Activated naive CD4-positive, alpha-beta T cell treated with anti-CD3 and anti-CD28 coated beads for 36 hours (primary cell): Measurements from ENCODE around the gene PALD1. TPM values are rescaled to one million over a fixed set of nuclear protein-coding genes. Genes with fewer than 3 reads are reported as not detected.

ENCODE experiments used
- CTCF ChIA-PET: fragments of 350-600 bp; sonication (Branson Sonifier 250); formaldehyde crosslinking; loops from one replicate; lab custom pipeline; 2021; ENCODE audit warnings: antibody characterized with exemption; lab: Charles Lee
- DNase-seq: peaks from one replicate; pipeline ENCODE4 v3.0.0-alpha.2; 2020
- H3K27ac Mint-ChIP-seq: one replicate; pipeline ENCODE4 v1.8.0; 2021; ENCODE audit warnings: mild to moderate bottlenecking, mixed read lengths
- H3K27me3 Mint-ChIP-seq: one replicate; pipeline ENCODE4 v1.8.0; 2021; ENCODE audit warnings: low read depth, mixed read lengths
- H3K36me3 Mint-ChIP-seq: one replicate; pipeline ENCODE4 v1.8.0; 2021; ENCODE audit warnings: low read depth, mixed read lengths
- H3K4me1 Mint-ChIP-seq: one replicate; pipeline ENCODE4 v1.8.0; 2021; ENCODE audit warnings: low read depth, mixed read lengths
- H3K4me3 Mint-ChIP-seq: one replicate; pipeline ENCODE4 v1.8.0; 2021; ENCODE audit warnings: mild to moderate bottlenecking, moderate library complexity, mixed read lengths
- H3K9me3 Mint-ChIP-seq: one replicate; pipeline ENCODE4 v1.8.0; 2021; ENCODE audit warnings: mixed read lengths
- intact Hi-C: fragments of 100-400 bp; cut with micrococcal nuclease; formaldehyde crosslinking; loops from one replicate; pipeline ENCODE4 v1.15.1; 2023
- total RNA-seq, 2 experiments: library from RNA; stranded (reverse); gene quantifications; one replicate each; pipeline ENCODE4 v1.2.3, GENCODE V29; 2021

Gene PALD1
- total RNA-seq, 2 experiments from 2014 or later = 0.69 TPM

DNA sequence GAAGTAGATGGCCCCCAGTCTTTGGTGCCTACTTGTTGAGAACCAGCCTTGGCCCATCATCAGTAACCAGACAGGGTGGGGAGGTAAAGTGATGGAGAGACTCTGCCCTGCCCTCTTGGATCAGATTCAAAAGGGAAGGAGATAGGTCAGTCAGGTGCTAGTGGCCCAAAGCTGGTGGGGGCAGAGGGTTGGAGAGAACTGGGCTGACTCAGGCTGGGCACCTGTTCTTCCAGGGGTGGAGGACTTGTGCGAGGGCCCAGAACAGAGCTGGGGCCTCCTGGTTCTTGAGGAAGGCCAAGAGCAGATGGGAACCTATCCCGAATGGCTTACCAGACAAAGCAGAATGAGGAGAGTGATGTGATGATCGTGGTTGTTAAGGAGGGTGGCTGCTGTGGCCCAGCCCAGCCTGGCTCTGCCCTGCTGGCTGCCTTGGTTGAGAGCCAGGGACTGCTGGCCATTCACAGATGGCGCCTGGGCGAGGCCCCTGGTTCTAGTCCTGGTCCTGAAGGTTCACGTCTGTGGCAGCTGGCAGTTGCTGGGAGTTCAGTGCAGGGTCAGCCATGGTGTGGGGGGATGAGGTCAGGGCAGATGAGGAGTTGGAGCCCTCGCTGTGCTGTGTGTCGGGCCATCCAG, 36.6 kb downstream of the PALD1 start:
- no peaks in the 10 kb centered on the region for H3K9me3 Mint-ChIP-seq
- no peak overlapping the region for H3K4me3 Mint-ChIP-seq
- no peaks in the 10 kb centered on the region for H3K36me3 Mint-ChIP-seq
- no peak overlapping the region for H3K27ac Mint-ChIP-seq
- H3K27me3 Mint-ChIP-seq = no peaks in the 10 kb centered on the region
- peaks cover 2% of the 10 kb centered on the region for H3K4me1 Mint-ChIP-seq
- DNase-seq = no peak
- intact Hi-C loops = no loop called here
- CTCF ChIA-PET = interaction anchor here (0.8 to 2.2 kb wide), 2 partner anchors 54 kb away, joined by 4 to 8 read pairs; no protein-coding TSS in a partner anchor

DNA sequence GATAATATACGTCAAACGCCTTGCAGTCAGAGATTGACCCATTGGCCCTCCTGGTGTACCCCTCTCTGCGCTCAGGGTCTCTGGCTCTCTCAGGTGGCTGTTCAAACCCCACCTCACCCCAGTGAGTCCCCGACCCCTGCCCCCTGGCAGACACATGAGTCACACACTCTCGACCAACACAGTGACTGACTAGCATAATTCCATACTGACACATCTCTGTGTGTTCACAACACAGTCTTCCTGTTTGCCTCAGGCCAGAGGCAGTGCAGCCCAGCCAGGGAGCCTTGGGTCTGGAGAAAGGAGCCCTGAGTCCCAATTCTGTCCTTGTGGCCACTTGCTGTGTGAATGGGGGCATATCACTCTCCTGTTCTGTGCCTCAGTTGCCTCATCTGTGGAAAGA, 40.1 kb downstream of the PALD1 start:
- Mint-ChIP-seq H3K27ac (no peak overlapping the region), H3K4me3 (no peak overlapping the region), H3K4me1 (peaks cover 2% of the 10 kb centered on the region), H3K9me3 (no peaks in the 10 kb centered on the region), H3K27me3 (no peaks in the 10 kb centered on the region), H3K36me3 (no peaks in the 10 kb centered on the region)
- no peak for DNase-seq
- intact Hi-C loops = no loop called here
- CTCF ChIA-PET = no interaction called here

DNA sequence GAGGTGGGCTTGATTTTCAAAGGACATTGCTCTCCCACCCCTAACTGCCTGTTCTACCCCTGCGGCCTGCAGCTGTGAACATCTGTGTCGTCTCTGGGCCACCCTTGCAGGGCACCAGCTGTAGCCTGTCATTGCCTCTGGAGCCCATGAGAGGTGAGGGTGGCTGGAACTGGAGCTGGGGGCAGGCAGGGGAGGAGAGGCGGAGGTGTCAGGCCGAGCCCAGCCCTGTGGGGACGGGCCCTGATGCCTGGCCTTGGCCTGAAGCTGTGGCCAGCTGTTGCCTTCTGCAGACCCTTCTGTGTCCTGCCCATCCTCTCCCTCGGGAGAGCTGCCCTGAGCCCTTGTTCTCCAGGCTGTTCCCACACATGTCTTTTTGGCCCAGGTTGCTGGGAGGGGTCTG, 44.5 kb downstream of the PALD1 start:
- Mint-ChIP-seq H3K36me3 (no peaks in the 10 kb centered on the region), H3K9me3 (no peaks in the 10 kb centered on the region), H3K4me1 (no peaks in the 10 kb centered on the region), H3K4me3 (no peak overlapping the region), H3K27me3 (no peaks in the 10 kb centered on the region), H3K27ac (no peak overlapping the region)
- intact Hi-C loops = no loop called here
- no peak for DNase-seq
- CTCF ChIA-PET = no interaction called here

GRCh38 chr10:70523549-70523948, 45.0 kb downstream of the PALD1 start:
- no peaks in the 10 kb centered on the region for H3K4me1 Mint-ChIP-seq

DNA sequence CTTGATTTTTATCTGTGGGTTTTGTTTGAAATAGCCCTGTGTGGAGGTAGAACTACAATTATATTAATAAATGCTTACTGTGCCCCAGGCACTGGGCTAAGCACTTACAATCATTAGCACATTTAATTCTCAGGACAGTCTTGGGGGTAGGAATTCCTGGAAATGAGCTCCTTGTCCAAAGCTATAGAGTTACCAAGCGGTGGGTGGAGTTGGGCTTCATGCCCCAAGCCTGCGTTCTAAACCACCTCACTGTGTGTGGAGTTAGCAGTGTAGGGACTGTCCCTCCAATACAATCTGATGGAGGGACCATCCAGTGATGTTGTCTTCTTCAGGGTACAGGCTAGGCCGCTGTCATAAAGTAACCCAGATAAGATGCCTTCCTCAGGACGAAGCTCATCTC, 49.7 kb downstream of the PALD1 start:
- no peak overlapping the region for H3K27ac Mint-ChIP-seq
- H3K4me3 Mint-ChIP-seq = no peak overlapping the region
- intact Hi-C loops = no loop called here
- H3K9me3 Mint-ChIP-seq = no peaks in the 10 kb centered on the region
- CTCF ChIA-PET = interaction anchor here (0.6 to 2.1 kb wide), 4 partner anchors 21 to 112 kb away, joined by 4 to 13 read pairs (median 7); no protein-coding TSS in a partner anchor
- H3K36me3 Mint-ChIP-seq = no peaks in the 10 kb centered on the region
- DNase-seq = no peak
- H3K4me1 Mint-ChIP-seq = no peaks in the 10 kb centered on the region
- H3K27me3 Mint-ChIP-seq = no peaks in the 10 kb centered on the region

More at GRCh38 chr10:70523549-70523948, 45.0 kb downstream of the PALD1 start:
- H3K27me3 Mint-ChIP-seq = no peaks in the 10 kb centered on the region
- no peaks in the 10 kb centered on the region for H3K9me3 Mint-ChIP-seq
- DNase-seq = no peak
- intact Hi-C loops = no loop called here
- CTCF ChIA-PET = no interaction called here
- no peaks in the 10 kb centered on the region for H3K36me3 Mint-ChIP-seq
- H3K4me3 Mint-ChIP-seq = no peak overlapping the region
- no peak overlapping the region for H3K27ac Mint-ChIP-seq

- Mint-ChIP-seq H3K4me3 (no peak overlapping the region), H3K4me1 (no peaks in the 10 kb centered on the region), H3K27ac (no peak overlapping the region), H3K9me3 (no peaks in the 10 kb centered on the region), H3K36me3 (no peaks in the 10 kb centered on the region), H3K27me3 (no peaks in the 10 kb centered on the region)
- intact Hi-C loops = no loop called here
- no peak for DNase-seq
- CTCF ChIA-PET = interaction anchor here (0.6 to 2.1 kb wide), 4 partner anchors 20 to 112 kb away, joined by 4 to 13 read pairs (median 7); no protein-coding TSS in a partner anchor
These were observed 50.3 kb downstream of the PALD1 start for GRCh38 chr10:70528741-70529362.

DNA sequence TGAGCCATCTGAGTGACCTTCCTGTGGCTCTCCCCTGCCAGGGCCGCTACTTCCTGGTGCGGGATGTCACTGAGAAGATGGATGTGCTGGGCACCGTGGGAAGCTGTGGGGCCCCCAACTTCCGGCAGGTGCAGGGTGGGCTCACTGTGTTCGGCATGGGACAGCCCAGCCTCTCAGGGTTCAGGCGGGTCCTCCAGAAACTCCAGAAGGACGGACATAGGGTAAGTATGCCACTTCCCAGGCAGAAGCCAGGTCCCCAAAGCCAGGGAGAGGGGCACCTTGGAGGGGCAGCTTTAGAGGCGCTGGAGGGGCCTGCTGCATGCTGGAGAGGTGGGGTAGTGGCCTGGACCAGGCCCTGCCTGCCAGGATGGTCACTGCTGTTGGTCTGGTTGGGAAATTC, 51.3 kb downstream of the PALD1 start:
- Mint-ChIP-seq H3K36me3 (no peaks in the 10 kb centered on the region), H3K4me1 (no peaks in the 10 kb centered on the region), H3K27me3 (no peaks in the 10 kb centered on the region), H3K9me3 (no peaks in the 10 kb centered on the region), H3K27ac (no peak overlapping the region), H3K4me3 (no peak overlapping the region)
- CTCF ChIA-PET = interaction anchor here (1.3 to 2.1 kb wide), 3 partner anchors 19 to 69 kb away, joined by 4 to 13 read pairs (median 6); no protein-coding TSS in a partner anchor
- intact Hi-C loops = no loop called here
- no peak for DNase-seq

GRCh38 chr10:70530315-70530714, 51.7 kb downstream of the PALD1 start:
- Mint-ChIP-seq H3K4me3 (no peak overlapping the region), H3K9me3 (no peaks in the 10 kb centered on the region), H3K4me1 (no peaks in the 10 kb centered on the region), H3K36me3 (no peaks in the 10 kb centered on the region), H3K27ac (no peak overlapping the region), H3K27me3 (no peaks in the 10 kb centered on the region)
- no peak for DNase-seq
- intact Hi-C loops = no loop called here
- CTCF ChIA-PET = interaction anchor here (1.3 to 2.1 kb wide), 2 partner anchors 19 to 69 kb away, joined by 4 to 6 read pairs; no protein-coding TSS in a partner anchor

GRCh38 chr10:70532554-70533188, 54.1 kb downstream of the PALD1 start:
- Mint-ChIP-seq H3K4me3 (no peak overlapping the region), H3K36me3 (no peaks in the 10 kb centered on the region), H3K4me1 (no peaks in the 10 kb centered on the region), H3K9me3 (no peaks in the 10 kb centered on the region), H3K27me3 (no peaks in the 10 kb centered on the region), H3K27ac (no peak overlapping the region)
- intact Hi-C loops = no loop called here
- no peak for DNase-seq
- CTCF ChIA-PET = no interaction called here

DNA sequence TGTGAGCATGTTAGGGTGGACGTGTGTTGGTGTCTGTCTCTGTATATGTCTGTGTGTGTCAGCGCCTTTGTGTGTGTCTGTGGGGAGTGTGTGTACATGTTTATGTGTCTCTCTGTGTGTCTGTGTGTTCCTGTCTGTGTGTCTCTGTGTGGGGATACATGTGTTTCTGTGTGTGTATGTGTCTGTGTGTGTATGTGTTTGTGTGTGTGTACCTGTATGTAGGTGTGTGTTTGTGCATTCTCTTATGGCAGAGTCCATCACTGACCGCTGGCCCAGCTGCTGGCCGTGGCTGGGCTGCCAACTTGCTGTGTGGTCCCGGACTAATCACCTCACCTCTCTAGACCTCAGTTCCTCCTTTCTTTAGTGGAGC, 54.6 kb downstream of the PALD1 start:
- Mint-ChIP-seq H3K9me3 (no peaks in the 10 kb centered on the region), H3K4me3 (no peak overlapping the region), H3K36me3 (no peaks in the 10 kb centered on the region), H3K27me3 (no peaks in the 10 kb centered on the region), H3K27ac (no peak overlapping the region), H3K4me1 (no peaks in the 10 kb centered on the region)
- no peak for DNase-seq
- intact Hi-C loops = no loop called here
- CTCF ChIA-PET = no interaction called here

GRCh38 chr10:70534281-70534680, 55.7 kb downstream of the PALD1 start:
- Mint-ChIP-seq H3K27me3 (no peaks in the 10 kb centered on the region), H3K9me3 (no peaks in the 10 kb centered on the region), H3K4me3 (no peak overlapping the region), H3K4me1 (no peaks in the 10 kb centered on the region), H3K36me3 (no peaks in the 10 kb centered on the region), H3K27ac (no peak overlapping the region)
- DNase-seq = no peak
- CTCF ChIA-PET = no interaction called here
- intact Hi-C loops = no loop called here

DNA sequence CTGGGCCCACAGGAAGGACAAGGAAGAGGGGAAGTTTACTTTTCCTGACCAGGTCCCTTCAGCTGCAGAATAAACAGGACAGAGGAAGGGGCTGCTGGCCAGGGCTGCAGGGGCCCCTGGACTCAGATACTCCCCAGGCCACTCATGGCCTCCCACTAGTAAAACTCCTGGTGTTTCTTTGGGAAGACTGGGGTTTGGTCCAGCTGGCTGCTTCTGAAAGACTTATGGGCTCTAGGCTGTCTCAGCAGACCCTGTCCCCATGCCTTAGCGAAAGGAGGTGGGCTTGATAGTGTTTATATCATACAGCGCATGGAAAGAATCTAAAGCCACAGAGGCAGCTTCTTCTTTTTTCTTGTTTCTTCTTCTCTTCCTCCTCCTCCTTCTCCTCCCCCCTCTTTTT, 56.4 kb downstream of the PALD1 start:
- Mint-ChIP-seq H3K9me3 (no peaks in the 10 kb centered on the region), H3K36me3 (no peaks in the 10 kb centered on the region), H3K4me3 (no peak overlapping the region), H3K27ac (no peak overlapping the region), H3K4me1 (no peaks in the 10 kb centered on the region), H3K27me3 (no peaks in the 10 kb centered on the region)
- CTCF ChIA-PET = no interaction called here
- intact Hi-C loops = no loop called here
- no peak for DNase-seq
